Measurements from ENCODE around the gene GPC3. TPM values are rescaled to one million over a fixed set of nuclear protein-coding genes. Genes with fewer than 3 reads are reported as not detected.

Gene GPC3
- total RNA-seq, 2 experiments from 2014 or later = 0.86 to 1.3 TPM

GRCh38 chrX:133943507-133943906 lies 41.9 kb downstream of the GPC3 start:
- no peak for DNase-seq
- Mint-ChIP-seq H3K4me1 (no peaks in the 10 kb centered on the region), H3K27me3 (no peaks in the 10 kb centered on the region), H3K4me3 (no peak overlapping the region), H3K9me3 (ENCODE audit: low read depth) (no peaks in the 10 kb centered on the region), H3K27ac (no peak overlapping the region), H3K36me3 (ENCODE audit: low read depth) (no peaks in the 10 kb centered on the region)
- intact Hi-C loops (cut with DNase I, micrococcal nuclease) = loop anchor here in 1 of 2 experiments (10.0 kb wide), 1 partner anchor 191 kb away; no protein-coding TSS in a partner anchor
- ChIA-PET POLR2A (no interaction called here), CTCF (no interaction called here)
- ATAC-seq = no peak

GRCh38 chrX:133939655-133940302 lies 45.6 kb downstream of the GPC3 start:
- Mint-ChIP-seq H3K27me3 (no peaks in the 10 kb centered on the region), H3K27ac (no peak overlapping the region), H3K9me3 (ENCODE audit: low read depth) (no peaks in the 10 kb centered on the region), H3K4me3 (no peak overlapping the region), H3K36me3 (ENCODE audit: low read depth) (no peaks in the 10 kb centered on the region), H3K4me1 (no peaks in the 10 kb centered on the region)
- ATAC-seq (no peak), DNase-seq (no peak)
- ChIA-PET CTCF (no interaction called here), POLR2A (no interaction called here)
- intact Hi-C loops (cut with DNase I, micrococcal nuclease) = loop anchor here in 1 of 2 experiments (10.0 kb wide), 1 partner anchor 195 kb away; no protein-coding TSS in a partner anchor

- ChIA-PET CTCF (no interaction called here), POLR2A (no interaction called here)
- Mint-ChIP-seq H3K4me3 (no peak overlapping the region), H3K36me3 (ENCODE audit: low read depth) (no peaks in the 10 kb centered on the region), H3K9me3 (ENCODE audit: low read depth) (no peaks in the 10 kb centered on the region), H3K4me1 (no peaks in the 10 kb centered on the region), H3K27ac (no peak overlapping the region), H3K27me3 (no peaks in the 10 kb centered on the region)
- intact Hi-C loops (cut with DNase I, micrococcal nuclease) = no loop called here
- DNase-seq = no peak
- no peak for ATAC-seq
Measured at GRCh38 chrX:133938530-133938929, 46.9 kb downstream of the GPC3 start.

GRCh38 chrX:133937022-133937421 lies 48.4 kb downstream of the GPC3 start:
- DNase-seq (no peak), ATAC-seq (no peak)
- H3K4me1 Mint-ChIP-seq = no peaks in the 10 kb centered on the region
- ChIA-PET POLR2A (no interaction called here), CTCF (interaction anchor here (0.6 kb wide), 1 partner anchor 20 kb away, joined by 3 read pairs; no protein-coding TSS in a partner anchor)
- intact Hi-C loops (cut with DNase I, micrococcal nuclease) = no loop called here
- H3K36me3 Mint-ChIP-seq (ENCODE audit: low read depth) = no peaks in the 10 kb centered on the region
- no peak overlapping the region for H3K27ac Mint-ChIP-seq
- no peaks in the 10 kb centered on the region for H3K9me3 Mint-ChIP-seq (ENCODE audit: low read depth)
- H3K27me3 Mint-ChIP-seq = no peaks in the 10 kb centered on the region
- H3K4me3 Mint-ChIP-seq = no peak overlapping the region

GRCh38 chrX:133935076-133935475 lies 50.3 kb downstream of the GPC3 start:
- DNase-seq (no peak), ATAC-seq (no peak)
- H3K27me3 Mint-ChIP-seq = no peaks in the 10 kb centered on the region
- no peaks in the 10 kb centered on the region for H3K36me3 Mint-ChIP-seq (ENCODE audit: low read depth)
- no peak overlapping the region for H3K4me3 Mint-ChIP-seq
- no peaks in the 10 kb centered on the region for H3K9me3 Mint-ChIP-seq (ENCODE audit: low read depth)
- ChIA-PET POLR2A (no interaction called here), CTCF (no interaction called here)
- intact Hi-C loops (cut with DNase I, micrococcal nuclease) = no loop called here
- no peaks in the 10 kb centered on the region for H3K4me1 Mint-ChIP-seq
- H3K27ac Mint-ChIP-seq = no peak overlapping the region

GRCh38 chrX:133933316-133933715 lies 52.1 kb downstream of the GPC3 start:
- ATAC-seq (no peak), DNase-seq (no peak)
- no peak overlapping the region for H3K4me3 Mint-ChIP-seq
- no peaks in the 10 kb centered on the region for H3K27me3 Mint-ChIP-seq
- no peak overlapping the region for H3K27ac Mint-ChIP-seq
- POLR2A ChIA-PET = interaction anchor here (0.7 kb wide), 1 partner anchor 59 kb away, joined by 3 read pairs; no protein-coding TSS in a partner anchor
- no peaks in the 10 kb centered on the region for H3K9me3 Mint-ChIP-seq (ENCODE audit: low read depth)
- H3K4me1 Mint-ChIP-seq = no peaks in the 10 kb centered on the region
- no peaks in the 10 kb centered on the region for H3K36me3 Mint-ChIP-seq (ENCODE audit: low read depth)
- intact Hi-C loops (cut with DNase I, micrococcal nuclease) = no loop called here
- CTCF ChIA-PET = interaction anchor here (1.0 kb wide), 1 partner anchor 9 kb away, joined by 3 read pairs; no protein-coding TSS in a partner anchor

GRCh38 chrX:133929836-133930464 lies 55.4 kb downstream of the GPC3 start:
- Mint-ChIP-seq H3K9me3 (ENCODE audit: low read depth) (no peaks in the 10 kb centered on the region), H3K4me3 (no peak overlapping the region), H3K4me1 (no peaks in the 10 kb centered on the region), H3K27ac (no peak overlapping the region), H3K36me3 (ENCODE audit: low read depth) (no peaks in the 10 kb centered on the region), H3K27me3 (no peaks in the 10 kb centered on the region)
- POLR2A ChIA-PET = no interaction called here
- ATAC-seq (no peak), DNase-seq (no peak)
- intact Hi-C loops (cut with DNase I, micrococcal nuclease) = loop anchor here in 1 of 2 experiments (10.0 kb wide), 1 partner anchor 225 kb away; no protein-coding TSS in a partner anchor
- CTCF ChIA-PET = no interaction called here

GRCh38 chrX:133928365-133928764 lies 57.0 kb downstream of the GPC3 start:
- Mint-ChIP-seq H3K36me3 (ENCODE audit: low read depth) (no peaks in the 10 kb centered on the region), H3K27ac (no peak overlapping the region), H3K9me3 (ENCODE audit: low read depth) (no peaks in the 10 kb centered on the region), H3K4me1 (peaks cover under 1% of the 10 kb centered on the region), H3K27me3 (no peaks in the 10 kb centered on the region), H3K4me3 (no peak overlapping the region)
- ChIA-PET CTCF (interaction anchor here (0.6 kb wide), 1 partner anchor 56 kb away, joined by 3 read pairs; no protein-coding TSS in a partner anchor), POLR2A (no interaction called here)
- no peak for ATAC-seq
- intact Hi-C loops (cut with DNase I, micrococcal nuclease) = loop anchor here in 1 of 2 experiments (10.0 kb wide), 1 partner anchor 226 kb away; no protein-coding TSS in a partner anchor
- DNase-seq = no peak

- Mint-ChIP-seq H3K4me3 (no peak overlapping the region), H3K36me3 (ENCODE audit: low read depth) (no peaks in the 10 kb centered on the region), H3K9me3 (ENCODE audit: low read depth) (no peaks in the 10 kb centered on the region), H3K27me3 (no peaks in the 10 kb centered on the region), H3K4me1 (peaks cover 16% of the 10 kb centered on the region), H3K27ac (no peak overlapping the region)
- intact Hi-C loops (cut with DNase I, micrococcal nuclease) = loop anchor here in 1 of 2 experiments (10.0 kb wide), 1 partner anchor 228 kb away; no protein-coding TSS in a partner anchor
- no peak for ATAC-seq
- ChIA-PET CTCF (no interaction called here), POLR2A (no interaction called here)
- DNase-seq = no peak
Measured at GRCh38 chrX:133926809-133927208, 58.6 kb downstream of the GPC3 start.

- no peaks in the 10 kb centered on the region for H3K9me3 Mint-ChIP-seq (ENCODE audit: low read depth)
- no peaks in the 10 kb centered on the region for H3K27me3 Mint-ChIP-seq
- no peak for DNase-seq
- CTCF ChIA-PET = interaction anchor here (0.6 kb wide), 1 partner anchor 584 kb away, joined by 3 read pairs; no protein-coding TSS in a partner anchor
- intact Hi-C loops (cut with DNase I, micrococcal nuclease) = loop anchor here in 1 of 2 experiments (10.0 kb wide), 1 partner anchor 229 kb away; no protein-coding TSS in a partner anchor
- no peak overlapping the region for H3K27ac Mint-ChIP-seq
- no peaks in the 10 kb centered on the region for H3K36me3 Mint-ChIP-seq (ENCODE audit: low read depth)
- POLR2A ChIA-PET = no interaction called here
- ATAC-seq = no peak
- peaks cover 18% of the 10 kb centered on the region for H3K4me1 Mint-ChIP-seq
- no peak overlapping the region for H3K4me3 Mint-ChIP-seq
Measured at GRCh38 chrX:133926099-133926498, 59.3 kb downstream of the GPC3 start.

GRCh38 chrX:133924548-133924947 lies 60.8 kb downstream of the GPC3 start:
- Mint-ChIP-seq H3K27me3 (no peaks in the 10 kb centered on the region), H3K9me3 (ENCODE audit: low read depth) (no peaks in the 10 kb centered on the region), H3K4me3 (no peak overlapping the region), H3K4me1 (peaks cover 18% of the 10 kb centered on the region), H3K27ac (no peak overlapping the region), H3K36me3 (ENCODE audit: low read depth) (no peaks in the 10 kb centered on the region)
- intact Hi-C loops (cut with DNase I, micrococcal nuclease) = loop anchor here in 1 of 2 experiments (5.0 to 10.0 kb wide), 2 partner anchors 103 to 230 kb away; no protein-coding TSS in a partner anchor
- ChIA-PET CTCF (no interaction called here), POLR2A (no interaction called here)
- DNase-seq (no peak), ATAC-seq (no peak)

- CTCF ChIA-PET = interaction anchor here (1.4 kb wide), 1 partner anchor 10 kb away, joined by 8 read pairs; no protein-coding TSS in a partner anchor
- H3K4me1 Mint-ChIP-seq = peaks cover 18% of the 10 kb centered on the region
- ATAC-seq = no peak
- no peak overlapping the region for H3K4me3 Mint-ChIP-seq
- no peak for DNase-seq
- POLR2A ChIA-PET = no interaction called here
- no peaks in the 10 kb centered on the region for H3K36me3 Mint-ChIP-seq (ENCODE audit: low read depth)
- no peak overlapping the region for H3K27ac Mint-ChIP-seq
- H3K9me3 Mint-ChIP-seq (ENCODE audit: low read depth) = no peaks in the 10 kb centered on the region
- intact Hi-C loops (cut with DNase I, micrococcal nuclease) = loop anchor here (2.0 to 10.0 kb wide), 4 partner anchors 61 to 231 kb away; partner anchors contain the start of gene GPC3 (in 1 of the 2)
- no peaks in the 10 kb centered on the region for H3K27me3 Mint-ChIP-seq
Measured at GRCh38 chrX:133923548-133923947, 61.8 kb downstream of the GPC3 start.
